ENCODE results near the gene ZMYM4.

ZMYM4 gene

DNA sequence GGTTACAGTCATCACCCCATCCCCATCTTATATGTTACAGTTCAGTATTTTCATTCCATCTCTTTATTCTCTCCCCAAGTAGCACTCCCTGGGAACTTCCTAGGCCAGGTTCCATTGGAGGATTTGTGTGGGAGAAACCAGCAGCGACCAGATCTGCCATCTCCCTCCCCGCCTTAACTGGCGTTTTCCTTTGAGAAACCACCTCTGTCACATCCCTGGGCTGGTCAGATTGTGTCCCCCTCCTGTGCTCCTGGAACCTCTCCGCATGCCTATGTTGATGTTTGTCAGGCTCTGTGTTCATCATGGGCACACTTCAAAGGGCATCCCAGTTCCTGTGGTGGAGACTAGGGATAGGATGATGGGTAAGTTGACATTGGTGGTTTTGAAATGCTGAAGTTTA is 162.3 kb downstream of the ZMYM4 start:
- H3K36me3 ChIP-seq (ENCODE audit: insufficient read depth, low read length), result peaks cover 9% of the 10 kb centered on the region; the same call in 1 of the 2 replicates
- no peaks in the 10 kb centered on the region for H3K9me3 ChIP-seq (ENCODE audit: control insufficient read depth, insufficient read depth, low read length)
- no peaks in the 10 kb centered on the region for H3K4me1 ChIP-seq (ENCODE audit: insufficient read depth, low read length)
- H3K9ac ChIP-seq (ENCODE audit: low read depth, low read length), result no peak overlapping the region

- no peaks in the 10 kb centered on the region for H3K4me1 ChIP-seq (ENCODE audit: insufficient read depth, low read length)
Observed at GRCh38 chr1:35431173-35431599, 162.7 kb downstream of the ZMYM4 start.

GRCh38 chr1:35432231-35432630 is 163.7 kb downstream of the ZMYM4 start:
- Histone ChIP-seq H3K4me1 (ENCODE audit: insufficient read depth, low read length) (no peaks in the 10 kb centered on the region), H3K9me3 (ENCODE audit: control insufficient read depth, insufficient read depth, low read length) (no peaks in the 10 kb centered on the region), H3K9ac (ENCODE audit: low read depth, low read length) (no peak overlapping the region), H3K36me3 (ENCODE audit: insufficient read depth, low read length) (peaks cover 9% of the 10 kb centered on the region; the same call in 1 of the 2 replicates)

More at GRCh38 chr1:35431173-35431599, 162.7 kb downstream of the ZMYM4 start:
- H3K9me3 ChIP-seq (ENCODE audit: control insufficient read depth, insufficient read depth, low read length), result no peaks in the 10 kb centered on the region
- H3K36me3 ChIP-seq (ENCODE audit: insufficient read depth, low read length), result peaks cover 9% of the 10 kb centered on the region; the same call in 1 of the 2 replicates
- no peak overlapping the region for H3K9ac ChIP-seq (ENCODE audit: low read depth, low read length)

GRCh38 chr1:35433714-35434113 is 165.2 kb downstream of the ZMYM4 start:
- no peak overlapping the region for H3K9ac ChIP-seq (ENCODE audit: low read depth, low read length)
- H3K36me3 ChIP-seq (ENCODE audit: insufficient read depth, low read length), result peaks cover 9% of the 10 kb centered on the region; the same call in 1 of the 2 replicates
- H3K4me1 ChIP-seq (ENCODE audit: insufficient read depth, low read length), result no peaks in the 10 kb centered on the region
- H3K9me3 ChIP-seq (ENCODE audit: control insufficient read depth, insufficient read depth, low read length), result no peaks in the 10 kb centered on the region

- no peak overlapping the region for H3K9ac ChIP-seq (ENCODE audit: low read depth, low read length)
- H3K4me1 ChIP-seq (ENCODE audit: insufficient read depth, low read length), result no peaks in the 10 kb centered on the region
- H3K9me3 ChIP-seq (ENCODE audit: control insufficient read depth, insufficient read depth, low read length), result no peaks in the 10 kb centered on the region
- peaks cover 12% of the 10 kb centered on the region for H3K36me3 ChIP-seq (ENCODE audit: insufficient read depth, low read length)
Observed at GRCh38 chr1:35434703-35435102, 166.2 kb downstream of the ZMYM4 start.

DNA sequence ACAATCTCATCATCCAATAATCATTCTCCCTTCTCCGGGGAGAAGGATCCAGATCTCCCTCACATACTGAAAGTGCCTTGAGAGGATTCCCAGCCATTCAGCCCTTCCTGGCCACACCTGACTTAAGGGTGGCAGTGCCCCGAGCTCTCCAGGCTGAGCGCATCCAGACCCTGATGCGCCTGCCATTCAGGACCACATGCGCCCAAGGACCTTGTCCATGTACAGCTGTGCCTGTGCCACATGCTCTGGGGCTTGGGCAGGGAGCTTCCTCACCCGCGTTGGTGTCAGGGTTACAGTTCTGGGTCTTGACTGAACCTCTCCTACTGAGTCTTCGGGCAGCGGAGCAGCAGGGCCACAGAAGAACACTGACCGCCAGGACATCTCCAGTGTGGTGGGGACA is 167.6 kb downstream of the ZMYM4 start:
- Histone ChIP-seq H3K9me3 (ENCODE audit: control insufficient read depth, insufficient read depth, low read length) (no peaks in the 10 kb centered on the region), H3K36me3 (ENCODE audit: insufficient read depth, low read length) (peaks cover 20% of the 10 kb centered on the region), H3K9ac (ENCODE audit: low read depth, low read length) (no peak overlapping the region), H3K4me1 (ENCODE audit: insufficient read depth, low read length) (no peaks in the 10 kb centered on the region)

DNA sequence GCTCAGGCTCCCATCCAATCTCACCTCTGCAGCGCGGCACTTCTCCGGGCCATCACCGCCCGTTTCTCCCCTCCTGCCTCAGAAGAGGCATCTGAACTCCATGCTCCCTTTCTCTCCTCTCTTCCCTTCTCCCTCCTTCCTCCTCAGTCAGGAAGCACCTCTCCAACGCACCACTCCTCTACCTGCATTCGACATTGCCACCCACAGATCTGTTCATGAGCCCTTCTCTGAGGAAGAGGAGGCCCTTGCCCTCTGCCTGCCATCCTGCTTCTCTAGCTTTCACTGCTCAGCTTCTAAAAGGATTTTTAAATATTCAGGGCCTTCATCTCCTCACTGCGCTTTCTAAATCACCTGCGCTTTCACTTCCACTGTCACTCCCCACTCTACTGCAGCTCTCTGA is 168.7 kb downstream of the ZMYM4 start:
- no peak overlapping the region for H3K9ac ChIP-seq (ENCODE audit: low read depth, low read length)
- H3K36me3 ChIP-seq (ENCODE audit: insufficient read depth, low read length), result peaks cover 22% of the 10 kb centered on the region
- no peaks in the 10 kb centered on the region for H3K9me3 ChIP-seq (ENCODE audit: control insufficient read depth, insufficient read depth, low read length)
- no peaks in the 10 kb centered on the region for H3K4me1 ChIP-seq (ENCODE audit: insufficient read depth, low read length)

- H3K4me1 ChIP-seq (ENCODE audit: insufficient read depth, low read length), result no peaks in the 10 kb centered on the region
- peaks cover 19% of the 10 kb centered on the region for H3K36me3 ChIP-seq (ENCODE audit: insufficient read depth, low read length)
- no peaks in the 10 kb centered on the region for H3K9me3 ChIP-seq (ENCODE audit: control insufficient read depth, insufficient read depth, low read length)
- H3K9ac ChIP-seq (ENCODE audit: low read depth, low read length), result no peak overlapping the region
Observed at GRCh38 chr1:35439626-35440025, 171.1 kb downstream of the ZMYM4 start.

DNA sequence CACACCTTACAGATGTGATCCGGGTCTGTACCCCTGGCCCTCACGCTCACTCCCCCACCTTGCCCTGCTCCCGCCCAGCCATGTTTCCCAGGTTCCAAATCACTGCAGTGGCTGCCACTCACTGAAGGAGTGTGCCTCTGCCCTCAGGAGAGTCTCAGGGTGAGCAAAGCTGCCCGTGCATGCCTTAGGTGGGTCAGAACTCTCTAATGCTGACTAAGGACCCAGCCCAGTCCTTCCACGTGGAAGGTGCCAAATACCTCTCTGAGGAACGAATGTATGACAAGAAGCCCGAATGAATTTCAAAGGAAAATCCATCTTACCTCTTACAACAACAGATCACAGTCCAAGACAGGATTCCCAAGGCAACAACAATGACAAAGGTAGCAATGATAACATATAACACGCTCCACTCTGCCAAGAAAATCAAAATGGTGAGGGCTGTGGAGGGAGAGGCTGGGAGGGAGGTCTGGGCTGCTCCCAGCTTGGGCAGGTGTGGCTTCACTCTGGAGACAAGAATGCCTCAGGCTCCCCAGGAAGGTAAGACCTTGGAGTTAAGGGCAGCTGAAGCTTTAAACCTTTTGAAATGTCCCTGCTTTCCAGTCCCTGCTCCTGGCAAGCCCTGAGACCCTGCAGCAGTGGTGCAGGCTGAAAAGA is 173.5 kb downstream of the ZMYM4 start:
- Histone ChIP-seq H3K9me3 (ENCODE audit: control insufficient read depth, insufficient read depth, low read length) (no peaks in the 10 kb centered on the region), H3K4me1 (ENCODE audit: insufficient read depth, low read length) (no peaks in the 10 kb centered on the region), H3K9ac (ENCODE audit: low read depth, low read length) (no peak overlapping the region), H3K36me3 (ENCODE audit: insufficient read depth, low read length) (peaks cover 14% of the 10 kb centered on the region; the same call in 1 of the 2 replicates)

DNA sequence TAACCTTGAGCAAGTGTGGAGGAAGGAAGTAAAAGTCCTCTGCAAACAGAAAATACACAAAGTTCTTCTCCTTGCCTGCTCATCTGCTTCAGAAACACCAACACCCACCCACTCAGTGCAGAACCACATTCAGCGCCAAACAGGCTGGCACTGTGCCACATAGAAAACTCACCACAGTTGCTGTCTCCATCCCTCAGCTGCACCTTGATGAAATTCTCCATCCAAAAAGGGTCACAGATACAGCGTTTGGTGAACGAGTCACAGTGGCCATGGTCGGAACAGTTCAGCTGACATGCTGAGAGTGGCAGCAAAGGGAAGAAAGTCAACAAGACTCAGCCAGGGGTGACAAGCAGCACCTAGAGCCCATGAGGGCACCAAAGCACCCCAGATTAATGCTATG is 174.2 kb downstream of the ZMYM4 start:
- H3K9me3 ChIP-seq (ENCODE audit: control insufficient read depth, insufficient read depth, low read length), result no peaks in the 10 kb centered on the region
- H3K4me1 ChIP-seq (ENCODE audit: insufficient read depth, low read length), result no peaks in the 10 kb centered on the region
- peaks cover 14% of the 10 kb centered on the region for H3K36me3 ChIP-seq (ENCODE audit: insufficient read depth, low read length)
- no peak overlapping the region for H3K9ac ChIP-seq (ENCODE audit: low read depth, low read length)

DNA sequence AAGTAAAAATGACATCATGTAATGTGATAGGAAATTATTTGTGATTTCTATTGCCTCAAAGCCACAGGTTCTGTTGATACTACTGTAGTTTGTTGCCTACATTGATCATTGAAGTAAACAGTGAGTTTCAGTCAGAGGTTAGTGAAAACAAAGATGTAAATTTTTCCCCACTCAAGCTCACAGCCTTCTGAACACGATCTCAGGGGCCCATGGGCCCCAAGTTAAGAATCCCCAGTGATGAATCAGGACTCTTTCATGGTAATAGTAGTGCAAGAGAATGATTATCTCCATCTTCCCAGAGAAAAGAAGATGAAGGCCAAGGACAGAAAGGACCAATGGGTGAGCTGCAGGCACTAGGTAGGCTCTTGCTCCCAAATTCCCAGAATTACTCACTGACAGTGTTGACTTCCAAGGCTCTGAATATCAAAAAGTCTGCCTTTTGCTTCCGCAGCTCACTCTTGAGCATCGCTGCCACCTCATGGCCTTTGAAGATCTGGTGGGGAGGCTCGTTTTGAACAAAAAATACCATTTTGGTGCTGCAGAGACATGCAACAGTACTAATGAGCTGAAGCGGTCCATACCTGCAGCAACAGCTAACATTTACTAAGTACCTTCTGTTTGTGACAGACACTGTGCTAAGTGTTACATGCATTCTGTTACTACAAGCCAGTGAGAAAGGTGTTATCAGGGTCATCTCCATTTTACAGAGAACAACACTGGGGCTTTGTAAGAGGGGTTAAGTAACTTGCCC is 175.4 kb downstream of the ZMYM4 start:
- H3K36me3 ChIP-seq (ENCODE audit: insufficient read depth, low read length), result peaks cover 16% of the 10 kb centered on the region

GRCh38 chr1:35444519-35444774 is 175.9 kb downstream of the ZMYM4 start:
- Histone ChIP-seq H3K36me3 (ENCODE audit: insufficient read depth, low read length) (peaks cover 16% of the 10 kb centered on the region), H3K4me1 (ENCODE audit: insufficient read depth, low read length) (no peaks in the 10 kb centered on the region), H3K9me3 (ENCODE audit: control insufficient read depth, insufficient read depth, low read length) (no peaks in the 10 kb centered on the region), H3K9ac (ENCODE audit: low read depth, low read length) (no peak overlapping the region)

More for the DNA sequence above, 175.4 kb downstream of the ZMYM4 start:
- no peaks in the 10 kb centered on the region for H3K9me3 ChIP-seq (ENCODE audit: control insufficient read depth, insufficient read depth, low read length)
- no peaks in the 10 kb centered on the region for H3K4me1 ChIP-seq (ENCODE audit: insufficient read depth, low read length)
- no peak overlapping the region for H3K9ac ChIP-seq (ENCODE audit: low read depth, low read length)

GRCh38 chr1:35447278-35447677 is 178.8 kb downstream of the ZMYM4 start:
- no peak overlapping the region for H3K9ac ChIP-seq (ENCODE audit: low read depth, low read length)
- no peaks in the 10 kb centered on the region for H3K4me1 ChIP-seq (ENCODE audit: insufficient read depth, low read length)
- H3K36me3 ChIP-seq (ENCODE audit: insufficient read depth, low read length), result peaks cover 17% of the 10 kb centered on the region
- H3K9me3 ChIP-seq (ENCODE audit: control insufficient read depth, insufficient read depth, low read length), result no peaks in the 10 kb centered on the region

GRCh38 chr1:35448344-35448801 is 179.9 kb downstream of the ZMYM4 start:
- Histone ChIP-seq H3K9me3 (ENCODE audit: control insufficient read depth, insufficient read depth, low read length) (no peaks in the 10 kb centered on the region), H3K9ac (ENCODE audit: low read depth, low read length) (no peak overlapping the region), H3K36me3 (ENCODE audit: insufficient read depth, low read length) (peaks cover 17% of the 10 kb centered on the region), H3K4me1 (ENCODE audit: insufficient read depth, low read length) (no peaks in the 10 kb centered on the region)

DNA sequence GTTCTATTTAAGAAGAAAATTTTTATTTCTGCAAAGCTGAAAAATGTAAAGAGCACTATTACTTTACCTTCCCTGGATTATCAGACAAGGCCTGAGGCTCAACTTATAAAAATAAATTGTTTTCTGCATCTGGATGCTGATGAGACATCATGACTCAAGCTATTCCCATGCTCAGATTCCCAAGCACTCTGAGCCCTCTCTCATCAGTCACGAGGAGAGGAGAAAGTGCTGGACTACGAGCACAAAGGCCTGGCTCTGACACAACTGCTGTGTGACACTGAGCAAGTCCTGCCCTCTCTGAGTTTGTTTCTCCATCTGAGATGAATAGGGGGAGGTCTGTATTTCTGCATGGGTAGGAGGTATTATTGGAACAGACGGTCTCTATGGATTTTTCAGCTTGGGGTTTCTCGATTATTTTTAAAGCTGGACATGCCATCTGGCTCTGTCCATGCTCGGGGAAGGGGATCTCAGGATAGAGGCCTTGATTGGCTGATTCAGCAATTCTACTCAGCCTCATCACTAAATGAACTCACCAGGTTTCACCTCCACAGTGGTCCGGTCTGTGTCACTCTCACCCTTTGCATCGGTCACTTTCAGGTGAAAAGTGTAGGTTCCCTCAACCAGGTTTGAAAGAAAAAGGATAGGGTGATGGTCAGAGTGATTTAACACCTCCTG is 181.0 kb downstream of the ZMYM4 start:
- Histone ChIP-seq H3K9ac (ENCODE audit: low read depth, low read length) (no peak overlapping the region), H3K36me3 (ENCODE audit: insufficient read depth, low read length) (peaks cover 17% of the 10 kb centered on the region), H3K4me1 (ENCODE audit: insufficient read depth, low read length) (no peaks in the 10 kb centered on the region), H3K9me3 (ENCODE audit: control insufficient read depth, insufficient read depth, low read length) (no peaks in the 10 kb centered on the region)
